ENCODE data around the gene PLVAP.
"Not testable (repeated sequence)": the region's sequence is repeated elsewhere in the genome, so short reads cannot be mapped to it uniquely, and the experiment has no call there.

PLVAP gene

DNA sequence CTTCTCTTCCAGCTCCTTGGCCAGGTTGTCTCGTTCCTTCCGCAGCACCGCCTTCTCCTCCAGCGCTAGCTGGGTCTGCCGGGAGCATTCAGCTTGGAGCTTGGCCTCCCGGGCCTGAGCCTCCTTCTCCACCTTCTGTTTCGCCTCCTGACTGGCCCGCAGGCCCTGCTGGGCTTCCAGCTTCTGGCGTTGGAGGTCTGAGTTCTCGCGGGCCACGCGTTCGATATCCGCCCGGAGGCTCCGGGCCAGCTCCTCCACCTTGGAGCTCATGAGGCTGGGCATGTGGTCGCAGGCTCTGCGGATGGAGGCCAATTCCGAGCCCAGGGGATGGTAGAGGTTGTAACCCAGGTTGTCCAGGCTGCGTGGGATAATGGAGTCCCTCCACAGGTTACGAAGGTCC is 11.8 kb downstream of the PLVAP start:
- TF ChIP-seq, protein P1, sequence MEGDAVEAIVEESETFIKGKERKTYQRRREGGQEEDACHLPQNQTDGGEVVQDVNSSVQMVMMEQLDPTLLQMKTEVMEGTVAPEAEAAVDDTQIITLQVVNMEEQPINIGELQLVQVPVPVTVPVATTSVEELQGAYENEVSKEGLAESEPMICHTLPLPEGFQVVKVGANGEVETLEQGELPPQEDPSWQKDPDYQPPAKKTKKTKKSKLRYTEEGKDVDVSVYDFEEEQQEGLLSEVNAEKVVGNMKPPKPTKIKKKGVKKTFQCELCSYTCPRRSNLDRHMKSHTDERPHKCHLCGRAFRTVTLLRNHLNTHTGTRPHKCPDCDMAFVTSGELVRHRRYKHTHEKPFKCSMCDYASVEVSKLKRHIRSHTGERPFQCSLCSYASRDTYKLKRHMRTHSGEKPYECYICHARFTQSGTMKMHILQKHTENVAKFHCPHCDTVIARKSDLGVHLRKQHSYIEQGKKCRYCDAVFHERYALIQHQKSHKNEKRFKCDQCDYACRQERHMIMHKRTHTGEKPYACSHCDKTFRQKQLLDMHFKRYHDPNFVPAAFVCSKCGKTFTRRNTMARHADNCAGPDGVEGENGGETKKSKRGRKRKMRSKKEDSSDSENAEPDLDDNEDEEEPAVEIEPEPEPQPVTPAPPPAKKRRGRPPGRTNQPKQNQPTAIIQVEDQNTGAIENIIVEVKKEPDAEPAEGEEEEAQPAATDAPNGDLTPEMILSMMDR (conservative IDR thresholded peaks at IDR 0.05), result no peak

DNA sequence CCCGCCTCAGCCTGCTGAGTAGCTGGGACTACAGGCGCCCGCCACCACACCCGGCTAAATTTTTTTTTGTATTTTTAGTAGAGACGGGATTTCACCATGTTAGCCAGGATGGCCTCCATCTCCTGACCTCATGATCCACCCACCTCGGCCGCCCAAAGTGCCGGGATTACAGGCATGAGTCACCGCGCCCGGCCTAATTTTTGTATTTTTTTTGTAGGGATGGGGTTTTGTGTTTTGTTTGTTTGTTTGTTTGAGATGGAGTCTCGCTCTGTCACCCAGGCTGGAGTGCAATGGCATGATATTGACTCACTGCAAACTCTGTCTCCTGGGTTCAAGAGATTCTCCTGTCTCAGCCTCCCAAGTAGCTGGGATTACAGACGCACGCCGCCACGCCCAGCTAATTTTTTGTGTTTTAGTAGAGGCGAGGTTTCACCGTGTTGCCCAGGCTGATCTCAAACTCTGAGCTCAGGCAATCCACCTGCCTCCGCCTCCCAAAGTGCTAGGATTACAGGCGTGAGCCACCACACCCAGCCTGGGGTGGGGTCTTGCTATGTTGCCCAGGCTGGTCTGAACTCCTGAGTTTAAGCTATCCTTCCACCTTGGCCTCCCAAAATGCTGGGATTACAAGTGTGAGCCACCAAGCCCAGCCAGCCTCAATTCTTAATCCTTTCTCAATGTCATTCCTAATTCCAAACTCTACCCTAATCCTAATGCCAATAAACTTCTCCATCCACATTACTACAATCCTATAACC is 13.1 kb downstream of the PLVAP start:
- not testable (repeated sequence) for H3K27ac ChIP-seq

More for the DNA sequence above, 11.8 kb downstream of the PLVAP start:
- no peak overlapping the region for H3K27ac ChIP-seq

DNA sequence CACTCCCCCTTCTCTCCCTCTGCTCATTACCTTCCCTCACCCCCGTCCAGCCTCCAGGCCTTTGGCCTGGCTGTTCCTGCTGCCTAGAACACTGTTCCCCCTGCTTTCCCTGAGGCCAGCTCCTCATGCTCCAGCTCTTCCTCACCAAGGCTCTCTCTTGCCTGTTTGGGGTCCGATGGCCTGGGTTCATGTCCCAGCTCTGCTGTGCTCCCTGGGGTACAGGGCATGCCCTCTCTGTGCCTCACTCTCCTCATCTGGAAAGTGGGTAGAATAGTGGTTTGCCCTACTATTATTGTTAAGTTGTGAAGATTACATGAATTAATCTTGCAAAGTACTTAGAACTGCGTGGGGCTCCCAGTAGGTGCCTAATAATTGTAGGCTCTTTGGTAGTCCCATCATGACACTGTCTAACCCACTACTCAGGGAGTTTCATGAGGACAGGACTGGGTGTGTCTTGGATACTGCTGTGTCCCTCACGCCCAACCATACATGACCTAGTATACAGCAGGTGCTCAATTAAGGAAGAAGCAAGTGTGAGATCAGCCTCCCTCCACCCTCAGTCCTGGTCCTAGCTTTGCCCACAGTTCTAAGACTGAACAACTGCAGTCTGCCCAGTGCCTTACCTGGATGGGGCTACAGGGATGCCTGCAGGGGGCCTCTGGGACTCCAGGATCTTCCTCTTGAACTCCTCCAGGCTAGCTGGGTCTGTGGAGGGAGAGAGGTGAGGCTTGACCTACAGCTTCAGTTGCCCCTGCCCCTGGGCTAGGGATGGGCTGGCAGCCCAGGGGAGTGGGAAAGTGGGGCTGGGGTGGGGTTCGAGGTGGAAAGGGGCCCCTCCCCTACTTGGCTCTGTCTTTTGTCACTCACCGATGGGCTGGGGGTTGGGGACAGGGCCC is 17.0 kb downstream of the PLVAP start:
- TF ChIP-seq, protein P1 (conservative IDR thresholded peaks at IDR 0.05), result no peak
- no peak overlapping the region for H3K27ac ChIP-seq

DNA sequence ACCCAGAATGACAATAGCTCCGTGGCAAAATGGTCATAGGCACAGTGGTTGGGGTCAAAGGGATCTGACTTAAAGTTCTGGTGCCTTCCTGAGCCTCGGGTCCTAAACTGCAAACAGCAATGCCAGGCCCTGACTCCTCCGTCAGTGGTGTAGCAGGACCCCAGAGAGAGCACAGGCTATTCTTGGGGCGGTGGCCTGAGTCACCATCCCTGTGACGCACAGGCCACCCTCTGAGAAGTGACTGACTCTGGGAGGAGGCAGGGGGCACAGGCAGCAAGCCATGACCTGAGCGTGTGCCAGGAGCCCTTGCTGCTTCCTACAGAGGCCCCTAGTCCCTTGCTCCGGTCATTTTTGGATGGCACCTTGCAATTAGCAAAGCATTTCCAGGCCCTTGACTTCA is 18.7 kb downstream of the PLVAP start:
- TF ChIP-seq, protein P1 (conservative IDR thresholded peaks at IDR 0.05), result no peak
- H3K27ac ChIP-seq, result no peak overlapping the region

DNA sequence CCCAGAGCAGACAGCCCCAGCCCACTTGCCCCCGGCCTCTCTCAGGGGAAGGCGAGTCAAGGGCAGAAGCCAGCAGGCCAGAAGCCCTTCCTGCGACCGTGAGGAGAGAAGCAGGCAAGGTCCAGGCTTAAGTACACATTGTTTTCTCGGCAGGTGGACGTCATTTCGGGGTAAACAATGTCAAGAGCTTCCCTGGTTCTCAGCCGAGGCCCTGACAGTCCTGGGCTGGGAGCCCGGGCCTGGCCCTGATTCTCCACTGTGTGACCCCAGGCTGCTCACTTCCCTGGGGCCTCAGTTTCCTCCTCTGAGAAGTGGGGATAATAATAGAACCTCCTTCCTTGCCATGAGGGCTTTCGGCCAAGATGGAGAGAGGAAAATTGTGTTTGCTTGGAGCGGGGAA is 19.4 kb downstream of the PLVAP start:
- H3K27ac ChIP-seq, result no peak overlapping the region
- TF ChIP-seq, protein P1 (conservative IDR thresholded peaks at IDR 0.05), result no peak

DNA sequence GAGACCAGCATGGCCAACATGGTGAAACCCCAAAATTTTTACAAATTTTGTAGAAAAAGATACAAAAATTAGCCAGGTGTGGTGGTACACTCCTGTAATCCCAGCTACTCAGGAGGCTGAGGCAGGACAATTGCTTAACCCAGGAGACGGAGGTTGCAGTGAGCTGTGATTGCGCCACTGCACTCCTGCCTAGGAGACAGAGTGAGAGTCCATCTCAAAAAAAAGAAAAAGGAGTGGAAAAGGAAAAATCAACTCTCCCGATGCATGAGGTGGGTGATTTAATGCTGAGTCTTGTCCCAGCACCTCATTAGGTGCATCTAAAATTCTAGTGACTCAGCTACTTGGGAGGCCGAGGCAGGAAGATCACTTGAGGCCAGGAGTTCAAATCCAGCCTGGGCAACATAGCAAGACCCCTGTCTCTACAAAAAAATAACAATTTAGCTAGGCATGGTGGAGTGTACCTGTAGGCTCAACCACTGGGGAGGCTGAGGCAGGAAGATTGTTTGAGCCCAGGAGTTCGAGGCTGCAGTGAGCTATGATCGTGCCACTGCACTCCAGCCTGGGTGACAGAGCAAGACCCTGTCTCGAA is 20.0 kb downstream of the PLVAP start:
- no peak overlapping the region for H3K27ac ChIP-seq

DNA sequence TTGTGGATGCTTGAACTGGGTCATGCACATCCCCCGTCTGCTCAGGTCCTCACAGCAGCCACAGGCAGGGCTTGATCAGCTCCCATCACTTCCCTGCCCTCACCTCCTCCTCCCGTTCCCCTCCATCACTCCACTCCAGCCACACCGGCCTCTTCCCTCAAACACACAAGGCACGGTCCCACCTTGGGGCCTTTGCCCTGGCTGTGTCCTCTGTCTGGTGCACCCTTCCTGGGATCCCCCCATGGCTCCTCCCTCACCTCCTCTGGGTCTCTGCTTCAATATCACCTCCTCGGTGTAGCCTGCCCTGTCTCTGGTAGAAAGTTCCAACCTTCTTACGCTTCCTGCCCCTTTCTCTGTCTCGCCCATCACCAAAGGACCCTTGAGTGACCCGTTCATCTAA is 23.8 kb downstream of the PLVAP start:
- TF ChIP-seq, protein P1 (conservative IDR thresholded peaks at IDR 0.05), result no peak
- H3K27ac ChIP-seq, result no peak overlapping the region

More for the DNA sequence above, 20.0 kb downstream of the PLVAP start:
- TF ChIP-seq, protein P1 (conservative IDR thresholded peaks at IDR 0.05), result no peak
